Lower lobe of right lung (tissue), 2 donors: ENCODE results near the gene CLNK. TPM values are rescaled to one million over a fixed set of nuclear protein-coding genes. Genes with fewer than 3 reads are reported as not detected.
A peak's percentile ranks its signal among the peaks of the same experiment; 100 is the strongest.
"Not testable (repeated sequence)": the region's sequence is repeated elsewhere in the genome, so short reads cannot be mapped to it uniquely, and the experiment has no call there.

Experiments used
- ATAC-seq, 2 donors: fragments of 200-7000 bp; cut with Tn5 transposase; one replicate each; pipeline ENCODE4 v1.9.1; 2020 to 2022; ENCODE audit warnings: mild to moderate bottlenecking in 2 of 2, moderate library complexity in 2 of 2
- DNase-seq: peaks from one replicate; pipeline ENCODE4 v3.0.0-alpha.2; 2020
- H3K27ac ChIP-seq: fragments of 200-600 bp; one replicate; pipeline ENCODE4 v1.8.0; 2022
- H3K27me3 ChIP-seq: fragments of 200-600 bp; one replicate; pipeline ENCODE4 v1.8.0; 2022; ENCODE audit warnings: low read depth
- H3K36me3 ChIP-seq: fragments of 200-600 bp; one replicate; pipeline ENCODE4 v1.8.0; 2022; ENCODE audit warnings: mild to moderate bottlenecking
- H3K4me1 ChIP-seq: fragments of 200-600 bp; one replicate; pipeline ENCODE4 v1.8.0; 2022
- H3K4me3 ChIP-seq: fragments of 200-600 bp; one replicate; pipeline ENCODE4 v1.8.0; 2022; ENCODE audit warnings: mild to moderate bottlenecking
- H3K9me3 ChIP-seq: fragments of 200-600 bp; one replicate; pipeline ENCODE4 v1.8.0; 2022
- CTCF ChIP-seq: fragments of 200-600 bp; IDR thresholded peaks from one replicate; pipeline ENCODE4 v1.8.0; 2022; ENCODE audit warnings: antibody characterized with exemption, mild to moderate bottlenecking
- intact Hi-C: fragments of 100-400 bp; cut with DNase I; formaldehyde crosslinking; loops from one replicate; pipeline ENCODE4 v1.11.0; 2022
- total RNA-seq: library from RNA; stranded (reverse); fragmentation: NEBNext Ultra II Directional; extraction: Animal tissue kit (Norgen Biotek cat#: 25700); gene quantifications from one replicate; pipeline ENCODE4 v1.2.1, GENCODE V29; 2021
- donor health status: DM: no; HTN: yes; CAD: no; lungs with severe emphysema.

CLNK gene
- total RNA-seq, 1 donor from 2014 or later = 0.09 TPM

DNA sequence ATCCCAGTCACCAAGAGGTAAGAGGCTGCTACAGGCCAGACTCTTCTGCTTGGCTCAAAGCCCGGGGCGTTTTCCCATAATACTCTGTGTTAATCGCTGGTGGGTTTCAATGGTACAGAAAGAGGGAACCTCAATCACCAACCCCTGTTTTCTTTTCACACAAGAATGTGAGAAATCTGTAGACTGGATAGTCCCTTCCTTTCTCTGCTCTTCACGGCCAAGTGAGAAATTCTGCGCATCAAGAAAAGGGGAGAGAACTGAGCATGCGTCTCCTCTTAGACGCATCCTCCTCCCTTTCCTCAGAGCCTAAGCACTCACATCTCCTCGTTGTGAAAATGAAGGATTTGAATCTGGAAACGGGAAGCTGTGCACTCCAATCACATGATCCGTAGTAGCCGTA, 64.7 kb downstream of the CLNK start:
- no peak overlapping the region for H3K4me3 ChIP-seq
- intact Hi-C loops = no loop called here
- no peaks in the 10 kb centered on the region for H3K36me3 ChIP-seq
- no peaks in the 10 kb centered on the region for H3K27me3 ChIP-seq
- ATAC-seq (no peak), DNase-seq (no peak)
- no peaks in the 10 kb centered on the region for H3K9me3 ChIP-seq
- no peak for TF ChIP-seq CTCF
- H3K4me1 ChIP-seq = no peaks in the 10 kb centered on the region
- no peak overlapping the region for H3K27ac ChIP-seq

DNA sequence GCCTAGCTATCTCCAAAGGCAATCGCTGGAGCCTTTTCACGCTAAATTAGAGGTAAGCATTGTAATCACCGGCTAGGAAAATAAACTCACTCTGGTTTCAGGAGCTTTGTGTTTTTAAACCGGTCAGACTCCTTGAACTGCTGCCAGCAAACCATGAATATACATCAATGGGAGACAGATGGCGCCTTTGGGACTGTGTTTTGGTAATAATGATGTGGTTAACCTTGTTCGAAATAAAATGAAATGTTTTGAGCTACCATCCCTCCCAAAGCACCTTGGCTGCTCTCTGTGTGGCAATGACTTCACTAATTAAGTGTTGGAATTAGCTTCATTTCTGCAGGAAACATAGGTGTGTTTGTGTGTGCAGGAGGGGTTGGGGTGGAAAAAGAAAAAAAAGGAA, 65.3 kb downstream of the CLNK start:
- no peak for ATAC-seq
- H3K27ac ChIP-seq = no peak overlapping the region
- H3K4me1 ChIP-seq = no peaks in the 10 kb centered on the region
- no peaks in the 10 kb centered on the region for H3K9me3 ChIP-seq
- intact Hi-C loops = no loop called here
- H3K36me3 ChIP-seq = no peaks in the 10 kb centered on the region
- no peak for TF ChIP-seq CTCF
- DNase-seq = no peak
- no peaks in the 10 kb centered on the region for H3K27me3 ChIP-seq
- H3K4me3 ChIP-seq = no peak overlapping the region

- H3K9me3 ChIP-seq, H3K27me3 ChIP-seq, H3K4me1 ChIP-seq, H3K27ac ChIP-seq, intact Hi-C loops, DNase-seq, H3K36me3 ChIP-seq, ATAC-seq, H3K4me3 ChIP-seq: not testable (repeated sequence)
Measured at GRCh38 chr4:10614926-10615325, 69.6 kb downstream of the CLNK start.

GRCh38 chr4:10613926-10614478, 70.6 kb downstream of the CLNK start:
- no peak for ATAC-seq
- DNase-seq = no peak
- Histone ChIP-seq H3K4me1 (no peaks in the 10 kb centered on the region), H3K27ac (no peak overlapping the region), H3K36me3 (no peaks in the 10 kb centered on the region), H3K9me3 (no peaks in the 10 kb centered on the region), H3K4me3 (no peak overlapping the region), H3K27me3 (no peaks in the 10 kb centered on the region)
- intact Hi-C loops = no loop called here
- no peak for TF ChIP-seq CTCF

DNA sequence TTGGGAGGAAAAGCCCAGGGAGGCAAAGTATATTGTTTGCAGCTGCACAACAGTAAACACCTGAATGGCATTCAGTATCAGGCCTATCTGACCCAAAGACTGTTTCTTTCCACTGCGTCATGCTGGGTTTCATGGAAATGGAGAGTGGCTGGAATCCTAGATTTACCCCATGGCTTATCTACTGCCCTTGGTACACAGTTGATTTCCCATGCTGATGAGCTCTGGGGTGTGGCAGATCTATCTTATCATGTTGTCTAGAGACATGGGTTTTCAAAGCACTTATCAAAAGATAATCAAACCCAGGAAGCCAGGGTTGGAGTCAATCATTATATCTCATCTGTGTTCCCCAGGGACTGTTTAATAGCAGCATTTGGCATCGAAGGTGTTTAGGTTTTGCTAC, 72.1 kb downstream of the CLNK start:
- H3K4me3 ChIP-seq = no peak overlapping the region
- no peak overlapping the region for H3K27ac ChIP-seq
- no peak for TF ChIP-seq CTCF
- no peak for ATAC-seq
- H3K9me3 ChIP-seq = no peaks in the 10 kb centered on the region
- H3K27me3 ChIP-seq = no peaks in the 10 kb centered on the region
- intact Hi-C loops = no loop called here
- DNase-seq = no peak
- no peaks in the 10 kb centered on the region for H3K36me3 ChIP-seq
- H3K4me1 ChIP-seq = no peaks in the 10 kb centered on the region

DNA sequence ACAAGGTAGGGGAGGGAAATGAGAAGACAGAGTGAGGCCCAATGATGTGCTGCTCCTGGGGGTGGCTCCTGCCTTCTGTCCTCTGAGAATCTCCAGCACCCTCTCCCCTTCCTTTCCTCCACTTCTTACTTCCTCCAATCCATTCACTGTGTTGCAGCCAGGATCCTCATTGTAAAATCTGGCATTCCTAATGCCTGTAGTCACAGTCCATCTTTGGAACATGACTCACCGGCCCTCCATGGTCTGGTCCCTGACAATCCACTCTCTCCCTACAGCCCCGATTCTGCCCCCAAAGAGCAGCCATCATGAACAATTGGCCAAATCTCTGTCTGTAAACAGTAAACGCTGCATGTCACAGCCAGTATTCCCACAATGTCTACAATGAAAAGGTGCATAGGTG, 72.9 kb downstream of the CLNK start:
- no peak overlapping the region for H3K27ac ChIP-seq
- TF ChIP-seq CTCF = no peak
- peak in 1 of 2 donors; percentile 29 for ATAC-seq
- no peaks in the 10 kb centered on the region for H3K4me1 ChIP-seq
- H3K4me3 ChIP-seq = no peak overlapping the region
- intact Hi-C loops = no loop called here
- DNase-seq = no peak
- no peaks in the 10 kb centered on the region for H3K9me3 ChIP-seq
- no peaks in the 10 kb centered on the region for H3K36me3 ChIP-seq
- no peaks in the 10 kb centered on the region for H3K27me3 ChIP-seq
